HL-60 (cell line): Measurements from ENCODE around the gene SLC45A1.
A peak's percentile ranks its signal among the peaks of the same experiment; 100 is the strongest.

Source experiments
- DNase-seq, 2 experiments: peaks; one replicate each; pipeline ENCODE4 v3.0.0-alpha.2; 2010 to 2020; ENCODE audit warnings: low read depth in 1 of 2, low spot score in 1 of 2
- H3K27ac ChIP-seq: fragments of 250-450 bp; sonication (Bioruptor Pico); replicated peaks from 2 replicates; pipeline ENCODE4 v1.5.1; 2020; ENCODE audit warnings: mild to moderate bottlenecking, moderate library complexity
- H3K27me3 ChIP-seq: fragments of 250-450 bp; sonication (Bioruptor Pico); 2 replicates; pipeline ENCODE4 v1.5.1; 2021; ENCODE audit warnings: mild to moderate bottlenecking, moderate library complexity; ENCODE audit not compliant: insufficient read depth, poor library complexity, severe bottlenecking
- H3K4me3 ChIP-seq: replicated peaks from 2 replicates; pipeline ENCODE4 v1.5.1; 2011; ENCODE audit warnings: mild to moderate bottlenecking, control low read depth, low read length; ENCODE audit not compliant: insufficient read depth
- CTCF ChIP-seq: IDR thresholded peaks from one replicate; pipeline ENCODE4 v1.5.1; 2011; ENCODE audit warnings: low read length, control low read depth, inconsistent platforms; ENCODE audit not compliant: insufficient read depth
- GABPA ChIP-seq: IDR thresholded peaks from 2 replicates; pipeline ENCODE4 v1.6.1; 2012; ENCODE audit warnings: low read depth
- POLR2AphosphoS5 ChIP-seq: IDR thresholded peaks from 2 replicates; pipeline ENCODE4 v1.6.1; 2012; ENCODE audit warnings: low read depth
- REST ChIP-seq: IDR thresholded peaks from 2 replicates; pipeline ENCODE4 v1.6.1; 2012; ENCODE audit warnings: low read depth; ENCODE audit not compliant: insufficient replicate concordance
- SPI1 ChIP-seq: IDR thresholded peaks from 2 replicates; pipeline ENCODE4 v1.6.1; 2012; ENCODE audit warnings: low read depth, mild to moderate bottlenecking, borderline replicate concordance

SLC45A1 gene

GRCh38 chr1:8376358-8376840, 58.5 kb downstream of the SLC45A1 start:
- no peak overlapping the region for H3K4me3 ChIP-seq
- no peak for DNase-seq
- H3K27ac ChIP-seq = no peak overlapping the region
- no peaks in the 10 kb centered on the region for H3K27me3 ChIP-seq
- TF ChIP-seq CTCF = no peak
- TF ChIP-seq REST = no peak
- TF ChIP-seq POLR2AphosphoS5 = no peak
- TF ChIP-seq GABPA = no peak
- no peak for TF ChIP-seq SPI1

- Histone ChIP-seq H3K27me3 (no peaks in the 10 kb centered on the region), H3K4me3 (no peak overlapping the region), H3K27ac (peak overlapping the region; percentile 71)
- no peak for DNase-seq
- TF ChIP-seq SPI1 (no peak), POLR2AphosphoS5 (no peak), REST (no peak), CTCF (no peak), GABPA (no peak)
These were observed 59.5 kb downstream of the SLC45A1 start for GRCh38 chr1:8377271-8377981.

- H3K27ac ChIP-seq = peak overlapping the region; percentile 71
- no peaks in the 10 kb centered on the region for H3K27me3 ChIP-seq
- TF ChIP-seq REST = no peak
- no peak for TF ChIP-seq CTCF
- no peak for TF ChIP-seq GABPA
- TF ChIP-seq POLR2AphosphoS5 = no peak
- TF ChIP-seq SPI1 = no peak
- H3K4me3 ChIP-seq = no peak overlapping the region
- peak in 1 of 2 experiments; percentile 73 for DNase-seq
These were observed 60.3 kb downstream of the SLC45A1 start for GRCh38 chr1:8378178-8378577.
